Erythroblast (primary cell): ENCODE measurements around the gene CALR3.

Source experiments
- DNase-seq, 2 experiments: peaks; one replicate each; lab custom pipeline; 2025; lab: John Stamatoyannopoulos, UW
- GATA1 ChIP-seq: IDR thresholded peaks from 2 replicates; pipeline ENCODE4 v1.6.1; 2011; ENCODE audit warnings: low read depth, mild to moderate bottlenecking, control low read depth, low read length, moderate library complexity
- POLR2A ChIP-seq: IDR thresholded peaks from 2 replicates; pipeline ENCODE4 v1.6.1; 2011; ENCODE audit warnings: mild to moderate bottlenecking, low read length

Gene CALR3

GRCh38 chr19:16530540-16531379 lies 34.8 kb upstream of the CALR3 start:
- no peak for DNase-seq
- TF ChIP-seq GATA1 = no peak
- TF ChIP-seq POLR2A = no peak

GRCh38 chr19:16529466-16530144 lies 33.6 kb upstream of the CALR3 start:
- TF ChIP-seq POLR2A = no peak
- TF ChIP-seq GATA1 = no peak
- DNase-seq = no peak

- DNase-seq = peak; percentile 59 to 69
- no peak for TF ChIP-seq POLR2A
- TF ChIP-seq GATA1 = no peak
These were observed 32.1 kb upstream of the CALR3 start for GRCh38 chr19:16527971-16528521.

- no peak for TF ChIP-seq GATA1
- TF ChIP-seq POLR2A = no peak
- DNase-seq = no peak
These were observed 31.5 kb upstream of the CALR3 start for GRCh38 chr19:16527334-16527935.

- TF ChIP-seq GATA1 (no peak), POLR2A (no peak)
- DNase-seq = no peak
These were observed 29.9 kb upstream of the CALR3 start for GRCh38 chr19:16525751-16526481.

GRCh38 chr19:16524991-16525734 lies 29.2 kb upstream of the CALR3 start:
- TF ChIP-seq GATA1 (no peak), POLR2A (no peak)
- DNase-seq = no peak

- no peak for DNase-seq
- no peak for TF ChIP-seq POLR2A
- TF ChIP-seq GATA1 = no peak
These were observed 26.8 kb upstream of the CALR3 start for GRCh38 chr19:16522559-16523377.

- DNase-seq = no peak
- TF ChIP-seq POLR2A (no peak), GATA1 (no peak)
These were observed 25.8 kb upstream of the CALR3 start for GRCh38 chr19:16521715-16522289.

- DNase-seq = no peak
These were observed 25.1 kb upstream of the CALR3 start for GRCh38 chr19:16520986-16521624.

GRCh38 chr19:16520074-16520973 lies 24.4 kb upstream of the CALR3 start:
- no peak for TF ChIP-seq GATA1
- no peak for TF ChIP-seq POLR2A
- DNase-seq = no peak

More at GRCh38 chr19:16520986-16521624, 25.1 kb upstream of the CALR3 start:
- TF ChIP-seq POLR2A = no peak
- TF ChIP-seq GATA1 = no peak
